ENCODE results near the gene CRLF1.
"Not testable (repeated sequence)": the region's sequence is repeated elsewhere in the genome, so short reads cannot be mapped to it uniquely, and the experiment has no call there.

Gene CRLF1

DNA sequence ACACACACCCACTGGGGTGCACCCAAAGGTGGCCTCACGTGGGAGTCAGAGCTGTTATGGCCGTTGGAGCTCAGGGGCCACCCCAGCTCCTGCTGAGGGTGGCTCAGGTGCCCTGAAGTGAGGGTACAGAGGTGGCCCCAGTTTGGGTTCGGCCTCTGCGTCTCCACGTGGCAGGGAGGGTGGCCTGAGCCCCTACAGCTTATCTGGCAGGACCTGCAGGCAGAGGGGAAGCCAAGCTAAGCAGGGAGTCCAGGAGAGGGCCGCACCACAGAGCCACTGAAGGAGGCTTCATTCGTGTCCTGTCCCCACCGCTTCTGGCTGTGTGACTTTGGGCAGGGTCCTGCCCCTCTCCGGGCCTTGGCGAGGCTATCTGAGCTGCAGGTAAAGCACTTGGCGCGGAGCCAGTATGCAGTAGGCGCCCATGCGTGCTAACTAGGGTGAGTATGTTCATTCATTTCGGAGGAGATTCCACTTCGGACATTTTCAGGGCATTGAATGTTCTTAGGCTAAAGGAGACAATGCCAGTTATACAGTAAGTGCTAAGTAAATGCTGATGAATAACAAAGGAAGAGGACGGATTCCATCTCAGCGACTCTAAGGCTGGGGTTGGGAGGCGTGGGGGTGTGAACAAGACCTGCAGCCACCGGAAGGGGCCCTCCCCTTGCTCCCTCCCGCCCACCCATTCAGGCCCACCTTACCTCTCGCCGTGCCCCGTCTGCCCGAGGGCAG lies 13.1 kb downstream of the CRLF1 start:
- no peak for DNase-seq (ENCODE audit: low read depth in 2 of 2)

DNA sequence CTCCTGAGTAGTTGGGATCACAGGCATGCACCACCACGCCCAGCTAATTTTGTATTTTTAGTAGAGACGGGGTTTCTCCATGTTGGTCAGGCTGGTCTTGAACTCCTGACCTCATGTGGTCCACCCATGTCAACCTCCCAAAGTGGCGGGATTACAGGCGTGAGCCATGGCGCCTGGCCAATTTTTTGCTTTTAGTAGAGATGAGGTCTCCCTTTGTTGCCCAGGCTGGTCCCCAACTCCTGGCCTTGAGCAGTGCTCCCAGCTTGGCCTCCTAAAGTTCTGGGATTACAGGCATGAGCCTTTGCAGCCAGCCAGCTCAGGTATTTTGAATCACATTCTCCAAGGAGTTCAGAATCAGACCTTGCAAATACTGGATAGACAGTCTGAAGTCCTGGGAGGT lies 13.9 kb downstream of the CRLF1 start:
- not testable (repeated sequence) for DNase-seq (ENCODE audit: low read depth in 2 of 2)

DNA sequence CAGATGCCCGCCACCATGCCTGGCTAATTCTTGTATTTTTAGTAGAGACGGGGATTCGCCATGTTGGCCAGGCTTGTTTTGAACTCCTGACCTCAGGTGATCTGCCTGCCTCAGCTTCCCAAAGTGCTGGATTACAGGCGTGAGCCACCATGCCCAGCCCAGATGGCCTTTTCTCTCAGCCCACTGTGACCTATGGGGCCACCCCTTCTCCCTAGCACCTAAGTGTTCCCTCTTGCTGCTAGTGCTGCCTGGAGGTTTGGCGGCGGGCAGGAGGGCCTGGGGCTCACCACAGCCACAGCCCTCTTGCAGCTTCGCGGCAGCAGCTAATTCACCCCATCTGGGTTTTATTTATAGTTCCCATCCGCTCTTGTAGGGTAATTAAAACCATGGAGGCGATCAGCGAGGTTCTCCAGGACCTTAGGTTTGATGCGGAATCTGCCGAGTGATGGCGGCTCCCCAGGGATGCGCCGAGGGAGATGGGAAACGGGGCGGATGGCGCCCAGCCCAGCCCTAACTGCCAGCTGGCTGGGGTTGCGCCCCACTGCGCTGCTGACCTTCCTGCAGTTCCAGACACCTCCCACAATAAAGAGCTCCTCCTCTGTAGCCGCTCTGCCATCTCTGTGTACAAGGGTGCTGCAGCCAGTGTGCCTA lies 14.7 kb downstream of the CRLF1 start:
- peak; percentile 64 to 66 for DNase-seq (ENCODE audit: low read depth in 2 of 2)

DNA sequence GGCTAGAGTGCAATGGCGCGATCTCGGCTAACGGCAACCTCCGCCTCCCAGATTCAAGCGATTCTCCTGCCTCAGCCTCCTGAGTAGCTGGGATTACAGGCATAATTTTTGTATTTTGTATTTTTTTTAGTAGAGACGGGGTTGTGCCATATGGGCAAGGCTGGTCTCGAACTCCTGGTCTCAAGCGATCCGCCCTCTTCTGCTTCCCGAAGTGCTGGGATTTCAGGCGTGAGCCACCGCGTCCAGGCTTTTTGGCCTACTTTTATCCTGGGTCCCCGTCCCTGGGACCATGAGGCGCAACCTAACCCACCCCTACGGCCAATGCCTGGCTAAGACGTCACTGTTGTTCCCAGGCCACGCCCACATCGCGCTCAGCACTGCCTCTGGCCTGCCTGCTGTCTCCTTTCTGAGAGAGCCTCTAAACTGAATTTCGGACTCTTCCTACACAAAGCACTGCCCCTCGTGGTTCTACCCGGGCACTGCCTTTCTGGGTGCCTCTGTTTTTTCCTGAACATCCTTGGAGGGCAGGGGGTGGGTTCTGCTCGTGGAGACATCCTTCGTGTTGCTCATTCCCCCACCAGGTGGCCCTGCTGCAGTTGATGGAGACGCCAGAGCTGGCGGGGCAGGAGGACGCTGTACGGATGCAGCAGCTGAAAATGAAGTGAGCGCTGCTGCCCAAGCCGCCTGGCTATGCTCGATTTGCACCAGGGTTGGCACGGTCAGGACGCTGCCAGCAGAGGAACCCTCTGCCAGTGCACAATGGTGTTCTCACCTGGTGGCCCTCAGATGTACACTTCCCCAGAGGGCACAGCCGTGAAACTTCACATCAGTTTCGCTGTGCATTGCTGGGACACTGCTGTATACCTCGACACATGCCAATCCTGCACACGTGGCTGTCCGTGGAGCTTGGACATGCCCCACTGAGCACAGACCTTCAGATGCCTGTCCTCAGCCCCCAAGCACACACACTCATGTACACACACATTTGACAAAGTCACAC lies 16.0 kb downstream of the CRLF1 start:
- DNase-seq (ENCODE audit: low read depth in 2 of 2) = peak in 1 of 2 experiments; percentile 50

DNA sequence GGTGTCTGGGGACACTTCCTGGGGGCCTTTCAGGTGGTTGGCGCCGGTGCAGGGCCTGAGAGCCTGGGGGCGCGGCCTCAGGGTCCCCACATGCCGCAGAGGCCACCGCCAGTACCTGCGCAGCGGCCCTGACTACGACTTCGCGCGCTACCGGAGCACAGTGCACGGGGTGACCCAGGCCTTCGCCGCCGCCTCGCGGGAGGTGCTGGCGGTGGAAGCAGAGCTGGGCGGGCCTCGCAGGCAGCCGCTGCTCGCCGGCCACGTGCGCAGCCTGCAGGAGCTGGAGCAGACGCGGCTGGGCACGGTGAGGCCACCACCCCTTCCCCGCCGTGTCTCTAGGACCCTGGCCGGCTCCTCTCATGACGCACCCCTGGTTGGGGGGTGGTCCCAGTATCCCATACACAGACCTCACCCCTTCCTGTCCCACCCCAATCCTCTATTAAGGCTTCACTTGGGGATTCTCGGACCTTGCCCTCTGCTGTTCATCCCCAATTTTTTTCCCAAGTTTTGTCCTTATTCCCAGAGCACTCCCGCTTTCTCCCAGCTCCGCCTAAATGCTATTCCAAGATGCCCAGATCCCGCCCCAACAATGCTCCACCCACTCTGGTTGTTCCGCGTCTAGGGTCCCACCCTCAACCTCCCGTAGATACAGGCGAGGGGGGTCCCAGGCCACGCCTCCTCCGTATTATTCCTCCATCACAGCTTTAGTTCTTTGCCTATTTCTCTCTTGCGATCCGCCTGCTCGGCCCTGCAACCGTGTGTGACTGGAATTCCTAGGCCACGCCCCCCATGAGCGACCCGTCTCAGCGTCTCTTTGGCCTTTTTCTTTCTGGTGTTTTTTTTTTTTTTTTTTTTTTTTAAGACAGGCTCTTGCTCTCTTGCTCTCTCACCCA lies 17.0 kb downstream of the CRLF1 start:
- peak in 1 of 2 experiments; percentile 28 for DNase-seq (ENCODE audit: low read depth in 2 of 2)

DNA sequence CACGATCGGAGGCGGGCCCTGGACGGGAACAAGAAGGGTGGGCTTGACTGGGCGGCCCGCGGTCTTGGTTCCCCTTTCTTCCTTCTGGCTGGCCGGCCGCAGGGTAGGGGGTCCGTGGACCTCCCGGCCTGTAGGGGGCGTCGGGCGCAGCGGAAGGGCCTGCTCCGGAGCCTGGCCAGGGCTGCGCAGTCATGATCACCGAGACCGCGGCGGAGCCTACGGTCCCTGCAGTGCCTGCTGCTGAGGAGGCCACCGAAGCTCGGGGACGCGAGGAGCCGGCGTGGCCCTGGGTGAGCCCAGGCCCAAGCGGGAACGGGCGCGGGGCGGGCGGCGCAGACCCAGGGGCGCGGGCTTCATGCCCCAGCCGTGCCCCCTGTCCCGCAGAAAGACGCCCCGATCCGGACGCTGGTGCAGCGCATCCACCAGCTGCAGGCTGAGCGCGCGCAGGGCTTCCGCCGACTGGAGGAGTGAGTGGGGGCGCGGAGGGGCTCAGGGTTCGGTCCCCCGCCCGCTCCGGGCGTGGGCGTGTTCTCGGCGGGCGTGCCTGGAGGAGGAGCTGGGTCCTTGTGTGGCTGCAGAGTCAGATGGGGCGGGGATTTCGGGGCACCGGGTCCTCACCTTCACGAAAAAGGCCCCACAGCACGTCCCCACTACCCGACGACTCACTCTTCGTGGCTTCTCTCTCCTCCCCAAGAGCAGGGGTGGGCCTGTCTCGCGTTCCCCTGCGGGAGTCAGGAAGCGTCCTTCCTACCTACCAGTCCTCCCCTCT lies 17.8 kb downstream of the CRLF1 start, which contains the start of gene REX1BD:
TSS of gene REX1BD (plus strand) at position 188 of the 769 bp plus-strand sequence. CDS start at position 192, 4 bp downstream.
- peak in 1 of 2 experiments; percentile 34 for DNase-seq (ENCODE audit: low read depth in 2 of 2)

DNA sequence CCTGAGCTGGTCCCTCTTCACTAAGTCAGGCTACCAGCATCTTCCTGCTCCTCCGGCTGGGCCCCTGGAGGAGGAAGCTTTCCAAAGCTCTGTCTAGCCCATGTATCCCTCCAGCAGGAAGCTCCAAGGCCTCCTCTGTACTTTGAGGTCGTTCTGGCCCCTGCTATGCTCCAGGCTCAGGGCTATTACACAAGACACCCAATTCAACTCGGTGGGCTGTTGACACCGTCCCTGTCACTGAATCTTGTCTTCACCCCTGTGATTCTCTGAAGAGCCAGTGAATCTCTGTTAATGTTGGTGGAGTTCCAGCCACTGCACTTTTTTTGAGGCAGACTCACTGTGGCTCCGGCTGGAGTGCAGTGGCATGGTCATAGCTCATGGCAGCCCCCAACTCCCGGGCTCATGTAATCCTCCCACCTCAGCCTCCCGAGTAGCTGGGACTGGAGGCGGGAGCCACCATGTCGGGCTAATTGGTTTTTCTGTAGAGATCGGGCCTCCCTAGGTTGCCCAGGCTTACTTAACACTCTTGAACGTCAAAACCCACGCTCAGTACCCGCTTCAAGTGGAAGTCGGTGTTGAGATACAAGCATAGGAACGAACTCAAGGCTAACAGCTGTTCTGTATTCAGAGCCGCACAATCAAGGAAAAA lies 18.5 kb downstream of the CRLF1 start:
- DNase-seq (ENCODE audit: low read depth in 2 of 2) = no peak

DNA sequence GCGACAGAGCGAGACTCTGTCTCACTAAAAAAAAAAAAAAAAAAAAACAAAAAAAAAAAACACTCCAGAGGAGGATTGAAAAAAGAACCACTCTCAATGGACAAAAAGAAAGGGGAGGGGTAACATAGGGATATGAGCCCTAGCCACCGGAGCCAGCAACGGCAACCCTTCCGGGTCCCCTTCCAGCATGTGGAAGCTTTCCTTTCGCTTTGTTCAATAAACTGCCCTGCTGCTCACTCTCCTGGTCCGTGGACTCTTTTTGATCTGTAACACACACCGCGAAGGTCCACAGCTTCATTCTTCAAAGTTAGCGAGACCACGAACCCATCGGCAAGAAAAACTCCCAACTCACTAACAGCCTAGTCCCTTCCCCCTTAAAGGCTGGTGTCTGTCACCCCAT lies 19.0 kb downstream of the CRLF1 start:
- DNase-seq (ENCODE audit: low read depth in 2 of 2) = no peak

DNA sequence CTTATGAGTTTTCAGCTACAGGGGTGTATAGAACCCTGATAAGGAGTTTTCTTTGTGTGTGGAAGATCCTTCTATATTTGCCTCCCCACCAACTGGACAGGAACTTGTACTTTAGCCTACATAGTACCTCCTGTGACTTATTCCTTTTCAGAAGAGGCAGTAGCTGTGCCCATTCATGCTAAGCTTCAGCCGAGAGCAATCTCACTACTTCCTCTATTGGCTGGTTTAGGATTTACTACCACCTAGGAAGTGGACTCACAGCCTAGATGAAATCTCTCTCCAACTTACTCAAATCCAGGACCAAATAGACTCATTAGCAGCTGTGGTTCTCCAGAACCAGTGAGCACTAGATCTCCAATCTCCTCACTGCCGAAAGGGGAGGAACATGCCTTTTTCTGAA lies 20.3 kb downstream of the CRLF1 start:
- no peak for DNase-seq (ENCODE audit: low read depth in 2 of 2)

DNA sequence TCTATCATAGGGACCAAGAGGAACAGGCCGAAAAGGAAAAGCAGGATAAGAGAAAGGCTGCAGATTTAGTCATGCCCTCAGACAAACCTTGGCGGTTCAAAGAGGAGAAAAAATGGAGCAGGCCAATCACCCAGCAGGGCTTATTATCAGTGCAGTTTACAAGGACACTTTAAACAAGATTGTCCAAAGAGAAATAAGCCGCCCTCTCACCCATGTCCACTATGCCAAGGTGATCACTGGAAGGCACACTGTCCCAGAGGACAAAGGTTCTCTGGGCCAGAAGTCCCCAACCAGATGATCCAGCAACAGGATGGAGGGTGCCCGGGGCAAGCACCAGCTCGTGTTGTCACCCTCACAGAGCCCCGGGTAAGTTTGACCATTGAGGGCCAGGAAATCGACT lies 26.3 kb downstream of the CRLF1 start:
- no peak for DNase-seq (ENCODE audit: low read depth in 2 of 2)

DNA sequence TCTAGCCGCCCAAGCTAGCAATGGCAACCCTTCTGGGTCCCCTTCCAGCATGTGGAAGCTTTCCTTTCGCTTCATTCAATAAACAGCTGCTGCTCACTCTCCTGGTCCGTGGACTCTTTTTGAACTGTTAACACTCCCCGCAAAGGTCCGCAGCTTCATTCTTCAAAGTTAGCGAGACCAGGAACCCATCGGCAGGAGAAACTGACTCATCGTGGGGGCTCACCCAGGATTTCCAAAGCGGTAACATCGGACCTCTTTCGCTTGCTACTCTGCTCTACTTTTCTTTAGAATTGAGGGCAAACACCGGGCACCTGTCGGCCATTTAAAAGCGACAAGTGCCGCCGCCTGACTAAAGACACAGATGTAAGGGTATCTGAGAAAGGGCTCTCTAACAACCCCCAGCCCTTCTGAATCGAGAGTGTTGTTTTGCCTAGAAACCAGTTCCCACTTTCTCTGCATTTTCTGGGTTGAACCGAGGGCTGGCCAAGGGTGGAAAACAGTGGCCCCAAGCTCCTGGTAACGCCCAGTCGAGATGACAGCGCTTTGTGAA lies 29.2 kb downstream of the CRLF1 start:
- DNase-seq (ENCODE audit: low read depth in 2 of 2) = no peak

DNA sequence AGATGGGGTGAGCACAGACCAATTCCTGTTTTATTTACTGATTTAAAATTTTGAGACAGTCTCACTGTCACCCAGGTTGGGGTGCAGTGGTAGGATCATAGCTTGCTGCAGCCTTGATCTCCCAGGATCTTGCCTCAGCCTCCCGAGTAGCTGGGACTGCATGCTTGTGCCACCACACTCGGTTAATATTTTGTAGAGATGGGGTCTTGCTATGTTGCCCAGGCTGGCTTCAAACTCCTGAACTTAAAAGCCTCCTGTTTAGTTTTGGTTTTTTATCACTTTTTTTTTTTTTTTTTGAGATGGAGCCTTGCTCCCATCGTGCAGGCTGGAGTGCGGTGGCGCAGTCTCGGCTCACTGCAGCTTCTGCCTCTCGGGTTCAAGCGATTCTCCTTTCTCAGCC lies 30.2 kb downstream of the CRLF1 start:
- DNase-seq (ENCODE audit: low read depth in 2 of 2) = no peak

DNA sequence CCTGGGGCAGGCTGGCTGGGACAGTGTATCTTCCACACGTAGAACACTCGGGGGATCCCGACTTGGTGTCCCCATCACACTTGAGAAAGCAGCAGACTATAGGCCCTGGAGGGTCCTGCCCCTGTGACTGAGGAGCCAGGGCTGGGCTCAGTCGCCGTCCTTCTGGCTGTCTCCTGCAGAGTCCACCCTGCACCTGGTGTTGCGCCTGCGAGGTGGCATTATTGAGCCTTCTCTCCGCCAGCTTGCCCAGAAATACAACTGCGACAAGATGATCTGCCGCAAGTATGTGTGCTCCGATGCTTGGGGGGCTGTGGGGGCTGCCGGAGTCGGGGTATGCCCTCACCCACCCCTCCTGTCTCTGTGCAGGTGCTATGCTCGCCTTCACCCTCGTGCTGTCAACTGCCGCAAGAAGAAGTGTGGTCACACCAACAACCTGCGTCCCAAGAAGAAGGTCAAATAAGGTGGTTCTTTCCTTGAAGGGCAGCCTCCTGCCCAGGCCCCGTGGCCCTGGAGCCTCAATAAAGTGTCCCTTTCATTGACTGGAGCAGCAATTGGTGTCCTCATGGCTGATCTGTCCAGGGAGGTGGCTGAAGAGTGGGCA lies 31.8 kb downstream of the CRLF1 start:
- no peak for DNase-seq (ENCODE audit: low read depth in 2 of 2)

DNA sequence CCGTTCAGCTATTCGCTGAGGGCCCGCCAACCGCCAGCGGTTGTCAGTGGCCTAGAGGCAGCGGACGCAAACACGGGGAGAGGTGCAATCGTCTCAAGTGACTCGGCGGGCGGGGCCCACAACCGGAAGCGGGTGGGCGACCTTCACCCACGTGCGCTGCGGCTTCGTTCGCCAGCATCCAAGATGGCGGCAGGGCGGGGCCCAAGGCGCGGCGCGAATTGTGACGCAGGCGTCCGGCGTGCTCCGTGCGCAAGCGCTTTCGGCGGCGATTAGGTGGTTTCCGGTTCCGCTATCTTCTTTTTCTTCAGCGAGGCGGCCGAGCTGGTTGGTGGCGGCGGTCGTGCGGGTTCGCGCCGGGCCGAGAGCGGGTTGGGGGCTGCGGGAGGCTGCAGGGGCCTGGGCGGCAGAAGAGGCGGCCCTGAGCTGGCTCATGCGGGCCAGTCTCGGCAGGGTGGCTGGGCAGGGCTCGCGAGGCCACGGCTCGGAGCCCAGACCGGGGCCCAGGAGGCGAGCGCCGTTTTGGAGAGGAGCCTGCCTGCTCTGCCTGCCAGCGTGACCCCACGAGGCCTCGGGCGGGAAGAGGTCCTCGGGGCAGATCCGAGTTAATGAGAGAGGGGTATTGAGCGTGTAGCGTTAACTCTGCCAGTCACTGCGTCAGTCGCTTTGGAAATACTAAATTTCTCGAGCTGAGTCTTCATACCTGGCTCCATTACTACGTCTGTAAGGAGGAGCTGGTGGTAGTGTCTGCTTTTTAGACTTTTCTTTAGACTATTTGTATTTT lies 34.8 kb downstream of the CRLF1 start, which contains the start of gene UBA52:
TSS of gene UBA52 (plus strand) at position 294 of the 781 bp plus-strand sequence. CDS start 1,444 bp downstream, outside the sequence.
- DNase-seq (ENCODE audit: low read depth in 2 of 2) = peak; percentile 87 to 90

DNA sequence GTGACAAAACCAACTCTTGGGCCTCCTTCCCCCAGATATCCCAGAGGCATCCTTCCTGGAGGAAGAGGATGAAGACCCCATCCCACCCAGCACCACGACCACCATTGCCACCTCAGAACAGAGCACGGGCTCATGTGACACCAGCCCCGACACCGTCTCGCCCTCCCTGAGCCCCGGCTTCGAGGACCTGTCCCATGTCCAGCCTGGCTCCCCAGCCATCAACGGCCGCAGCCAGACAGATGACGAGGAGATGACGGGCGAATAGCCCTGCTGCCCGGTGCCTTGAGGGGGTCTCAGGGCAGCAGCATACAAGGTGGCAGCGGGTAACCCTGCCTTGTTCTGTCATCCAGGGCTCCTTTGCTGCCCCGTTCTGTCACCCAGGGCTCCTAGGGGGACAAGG lies 38.2 kb downstream of the CRLF1 start:
- no peak for DNase-seq (ENCODE audit: low read depth in 2 of 2)

DNA sequence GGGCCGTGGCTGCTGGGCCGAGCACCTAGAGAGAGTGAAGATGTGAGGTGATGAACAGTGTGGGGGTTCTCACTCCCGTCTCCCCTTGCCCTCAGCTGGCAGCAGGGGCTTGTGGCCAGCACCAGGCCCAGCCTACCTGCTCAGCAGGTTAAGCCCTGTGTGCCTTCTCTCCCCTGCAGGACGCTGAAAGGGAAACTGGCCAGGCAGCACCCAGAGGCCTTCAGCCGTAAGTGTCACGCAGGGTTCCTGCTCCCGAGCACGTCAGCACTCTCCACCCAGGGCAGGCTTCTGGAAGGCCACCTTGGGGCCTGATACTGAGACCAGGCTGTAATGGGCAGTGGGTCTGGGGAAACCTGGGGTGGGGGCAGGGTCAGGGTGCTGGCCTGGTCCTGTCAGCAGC lies 39.6 kb downstream of the CRLF1 start:
- no peak for DNase-seq (ENCODE audit: low read depth in 2 of 2)

DNA sequence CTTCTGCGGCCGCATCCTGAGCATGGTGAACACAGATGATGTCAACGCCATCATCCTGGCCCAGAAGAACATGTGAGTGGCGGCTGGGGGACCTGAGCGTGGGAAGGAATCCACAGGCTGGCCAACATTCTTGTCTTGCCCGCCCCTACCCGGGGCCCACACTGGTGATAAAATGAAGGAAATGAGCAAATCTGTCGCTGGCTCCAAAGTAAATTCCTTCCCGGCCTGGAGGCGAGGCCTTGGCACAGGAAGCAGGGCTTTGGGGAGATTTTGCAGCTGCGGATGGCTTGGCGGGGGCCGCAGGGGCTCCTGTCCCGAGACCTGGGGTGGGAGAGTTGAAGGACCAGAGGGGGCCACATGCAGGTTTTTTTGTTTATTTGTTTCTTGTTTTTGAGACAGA lies 44.5 kb downstream of the CRLF1 start:
- no peak for DNase-seq (ENCODE audit: low read depth in 2 of 2)

DNA sequence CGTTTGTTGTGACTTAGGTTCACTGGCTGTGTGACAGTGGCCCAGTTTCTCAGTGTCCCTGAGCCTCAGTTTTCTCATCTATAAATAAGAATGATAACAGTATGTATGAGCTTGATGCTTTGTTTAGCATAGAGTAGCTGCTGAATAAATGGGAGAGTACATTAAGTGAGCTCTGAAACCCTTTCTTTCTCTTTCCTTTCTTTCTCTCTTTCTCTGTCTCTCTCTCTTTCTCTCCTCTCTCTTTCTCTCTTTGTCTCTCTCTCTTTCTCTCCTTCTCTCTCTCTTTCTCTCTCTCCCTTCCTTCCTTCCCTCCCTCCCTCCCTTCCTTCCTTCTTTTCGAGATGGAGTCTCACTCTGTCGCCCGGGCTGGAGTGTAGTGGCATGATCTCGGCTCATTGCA lies 46.9 kb downstream of the CRLF1 start:
- no peak for DNase-seq (ENCODE audit: low read depth in 2 of 2)
